ENCODE measurements around the gene PTGR3. TPM values are rescaled to one million over a fixed set of nuclear protein-coding genes. Genes with fewer than 3 reads are reported as not detected.

The PTGR3 gene
- total RNA-seq: 10 to 100 TPM; 17.0 to 19.6 TPM

GRCh38 chr18:75209129-75209950, at the start of gene PTGR3:
TSS of gene PTGR3 (minus strand) at chr18:75209139. CDS start at chr18:75209058, 81 bp downstream.

GRCh38 chr18:75210274-75211001, 1.5 kb upstream of the PTGR3 start, which contains the start of gene TSHZ1:
TSS of gene TSHZ1 (plus strand) at chr18:75210797. CDS start at chr18:75211877, 1,080 bp downstream.

Other genes starting within 250 kb of the PTGR3 start
- 10 to 100 TPM; 12.7 to 14.8 TPM for gene TSHZ1, start 1.7 kb upstream of the PTGR3 start, total RNA-seq
- not detected for gene SMIM21, start 218.6 kb upstream of the PTGR3 start, total RNA-seq